Astrocyte (in vitro differentiated cells and primary cell): ENCODE measurements around the gene F5.

Experiments
- CTCF ChIP-seq: IDR thresholded peaks from 2 replicates; pipeline ENCODE4 v1.5.1; 2011; ENCODE audit warnings: low read depth, mild to moderate bottlenecking, inconsistent platforms, low read length, moderate library complexity; ENCODE audit not compliant: insufficient read depth
- EZH2 ChIP-seq: IDR thresholded peaks from 2 replicates; pipeline ENCODE4 v1.6.1; 2012; ENCODE audit warnings: mild to moderate bottlenecking, low read length, inconsistent platforms; ENCODE audit not compliant: insufficient read depth

GRCh38 chr1:169586067-169586394 lies 250 bp downstream of the F5 start:
- TF ChIP-seq EZH2: no peak
- no peak for TF ChIP-seq CTCF
